Measurements from ENCODE around the gene TICAM1. TPM values are rescaled to one million over a fixed set of nuclear protein-coding genes. Genes with fewer than 3 reads are reported as not detected.

The TICAM1 gene
- total RNA-seq, 1 experiment from 2014 or later, result 7.0 TPM

GRCh38 chr19:4844348-4845179, 13.1 kb upstream of the TICAM1 start:
- no peaks in the 10 kb centered on the region for H3K9me3 ChIP-seq (ENCODE audit: low read depth, low read length, poor library complexity, severe bottlenecking)
- H3K27me3 ChIP-seq (replicated peaks; ENCODE audit: insufficient read depth, low read depth, low read length, poor library complexity), result no peaks in the 10 kb centered on the region
- ChIA-PET CTCF (interaction anchor here (0.6 to 0.7 kb wide), 2 partner anchors 46 to 53 kb away, joined by 4 to 10 read pairs; partner anchors contain the start of gene FEM1A), POLR2A (ENCODE audit: low non-redundant PET) (no interaction called here)
- H3K36me3 ChIP-seq (ENCODE audit: insufficient read depth, low read length, poor library complexity, severe bottlenecking), result peaks cover 4% of the 10 kb centered on the region
- intact Hi-C loops (cut with micrococcal nuclease; ENCODE audit: unreplicated experiment), result no loop called here
- no TSS peak for BruUV-seq (replicated peaks)
- no peak for DNase-seq (ENCODE audit: low spot score)
- no peak overlapping the region for H3K4me3 ChIP-seq (ENCODE audit: low read depth, low read length, poor library complexity, severe bottlenecking)
- TF ChIP-seq EZH2 (IDR thresholded peaks at IDR 0.05; ENCODE audit: borderline replicate concordance, low read depth, low read length, poor library complexity, severe bottlenecking) (no peak), CTCF (conservative IDR thresholded peaks at IDR 0.05; ENCODE audit: low read depth, low read length) (no peak)
- no peaks in the 10 kb centered on the region for H3K4me1 ChIP-seq (ENCODE audit: insufficient read depth, low read length, poor library complexity, severe bottlenecking)
- no peak overlapping the region for H3K27ac ChIP-seq (ENCODE audit: low read depth, low read length, poor library complexity, severe bottlenecking)

- H3K27ac ChIP-seq (ENCODE audit: low read depth, low read length, poor library complexity, severe bottlenecking), result no peak overlapping the region
- H3K9me3 ChIP-seq (ENCODE audit: low read depth, low read length, poor library complexity, severe bottlenecking), result no peaks in the 10 kb centered on the region
- no peaks in the 10 kb centered on the region for H3K4me1 ChIP-seq (ENCODE audit: insufficient read depth, low read length, poor library complexity, severe bottlenecking)
- DNase-seq (ENCODE audit: low spot score), result no peak
- intact Hi-C loops (cut with micrococcal nuclease; ENCODE audit: unreplicated experiment), result no loop called here
- ChIA-PET CTCF (no interaction called here), POLR2A (ENCODE audit: low non-redundant PET) (no interaction called here)
- no TSS peak for BruUV-seq (replicated peaks)
- no peak for TF ChIP-seq CTCF (conservative IDR thresholded peaks at IDR 0.05; ENCODE audit: low read depth, low read length)
- TF ChIP-seq EZH2 (IDR thresholded peaks at IDR 0.05; ENCODE audit: borderline replicate concordance, low read depth, low read length, poor library complexity, severe bottlenecking), result no peak
- no peak overlapping the region for H3K4me3 ChIP-seq (ENCODE audit: low read depth, low read length, poor library complexity, severe bottlenecking)
- H3K27me3 ChIP-seq (replicated peaks; ENCODE audit: insufficient read depth, low read depth, low read length, poor library complexity), result no peaks in the 10 kb centered on the region
- H3K36me3 ChIP-seq (ENCODE audit: insufficient read depth, low read length, poor library complexity, severe bottlenecking), result peaks cover 9% of the 10 kb centered on the region
Measured at GRCh38 chr19:4843647-4843965, 12.1 kb upstream of the TICAM1 start.

GRCh38 chr19:4839192-4839591, 7.7 kb upstream of the TICAM1 start:
- H3K27ac ChIP-seq (ENCODE audit: low read depth, low read length, poor library complexity, severe bottlenecking), result no peak overlapping the region
- POLR2A ChIA-PET (ENCODE audit: low non-redundant PET), result no interaction called here
- no peaks in the 10 kb centered on the region for H3K27me3 ChIP-seq (replicated peaks; ENCODE audit: insufficient read depth, low read depth, low read length, poor library complexity)
- BruUV-seq (replicated peaks), result no TSS peak
- no peak overlapping the region for H3K4me3 ChIP-seq (ENCODE audit: low read depth, low read length, poor library complexity, severe bottlenecking)
- H3K36me3 ChIP-seq (ENCODE audit: insufficient read depth, low read length, poor library complexity, severe bottlenecking), result peaks cover 4% of the 10 kb centered on the region
- no peaks in the 10 kb centered on the region for H3K4me1 ChIP-seq (ENCODE audit: insufficient read depth, low read length, poor library complexity, severe bottlenecking)
- no peaks in the 10 kb centered on the region for H3K9me3 ChIP-seq (ENCODE audit: low read depth, low read length, poor library complexity, severe bottlenecking)
- DNase-seq (ENCODE audit: low spot score), result no peak
- TF ChIP-seq CTCF (conservative IDR thresholded peaks at IDR 0.05; ENCODE audit: low read depth, low read length) (no peak), EZH2 (IDR thresholded peaks at IDR 0.05; ENCODE audit: borderline replicate concordance, low read depth, low read length, poor library complexity, severe bottlenecking) (no peak)
- intact Hi-C loops (cut with micrococcal nuclease; ENCODE audit: unreplicated experiment), result no loop called here
- CTCF ChIA-PET, result no interaction called here
